ENCODE data around the gene EHD3.

EHD3 gene

DNA sequence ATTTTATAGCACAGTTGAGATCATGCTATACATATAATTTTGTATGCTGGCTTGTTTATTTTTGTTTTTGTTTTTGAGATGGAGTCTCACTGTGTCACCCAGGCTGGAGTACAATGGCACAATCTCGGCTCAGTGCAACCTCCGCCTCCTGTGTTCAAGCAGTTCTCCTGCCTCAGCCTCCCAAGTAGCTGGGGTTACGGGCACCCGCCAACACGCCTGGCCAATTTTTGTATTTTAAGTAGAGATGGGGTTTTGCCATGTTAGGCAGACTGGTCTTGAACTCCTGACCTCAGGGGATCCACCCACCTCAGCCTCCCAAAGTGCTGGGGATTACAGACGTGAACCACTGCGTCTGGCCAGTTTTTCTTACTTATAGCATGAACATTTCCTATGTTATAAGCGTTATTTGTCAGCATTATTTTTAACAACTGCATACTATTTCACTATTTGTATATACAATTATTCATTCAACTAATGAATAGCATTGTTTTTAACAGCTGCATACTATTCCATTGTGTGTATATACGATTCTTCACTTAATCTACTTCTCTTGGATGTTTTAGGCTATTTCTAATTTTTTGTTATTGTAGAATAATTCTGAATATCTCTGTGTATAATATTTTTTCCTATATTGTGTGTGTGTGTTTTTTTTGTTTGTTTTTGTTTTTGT, 3.5 kb downstream of the EHD3 start:
- Histone ChIP-seq H3K79me2 (ENCODE audit: insufficient read depth, low read length) (no peaks in the 10 kb centered on the region), H3K27me3 (ENCODE audit: insufficient read depth, low read length, poor library complexity, severe bottlenecking) (no peaks in the 10 kb centered on the region), H3K9me2 (replicated peaks; ENCODE audit: low read depth, low read length) (no peaks in the 10 kb centered on the region), H3K4me2 (ENCODE audit: low read depth, low read length, poor library complexity, severe bottlenecking) (no peak overlapping the region), H3K36me3 (ENCODE audit: insufficient read depth, low read length) (no peaks in the 10 kb centered on the region), H3K9me3 (ENCODE audit: insufficient read depth, low read depth, low read length) (no peaks in the 10 kb centered on the region), H4K20me1 (ENCODE audit: insufficient read depth, low read length, poor library complexity, severe bottlenecking) (no peaks in the 10 kb centered on the region), H3F3A (ENCODE audit: low read depth) (no peaks in the 10 kb centered on the region), H3K4me3 (ENCODE audit: low read length, poor library complexity, severe bottlenecking) (no peak overlapping the region), H3K9ac (ENCODE audit: low read depth, low read length, poor library complexity, severe bottlenecking) (no peak overlapping the region), H2AFZ (ENCODE audit: low read length) (no peak overlapping the region), H3K4me1 (ENCODE audit: insufficient read depth, low read length, poor library complexity, severe bottlenecking) (peaks cover 7% of the 10 kb centered on the region)
- no peak for TF ChIP-seq EZH2phosphoT487 (IDR thresholded peaks at IDR 0.05; ENCODE audit: borderline replicate concordance)

GRCh38 chr2:31238126-31238905, 4.4 kb downstream of the EHD3 start:
- H3K4me2 ChIP-seq (ENCODE audit: low read depth, low read length, poor library complexity, severe bottlenecking) = no peak overlapping the region
- H3K79me2 ChIP-seq (ENCODE audit: insufficient read depth, low read length) = no peaks in the 10 kb centered on the region
- H3K9me2 ChIP-seq (replicated peaks; ENCODE audit: low read depth, low read length) = no peaks in the 10 kb centered on the region
- H3K9me3 ChIP-seq (ENCODE audit: insufficient read depth, low read depth, low read length) = no peaks in the 10 kb centered on the region
- H3K4me1 ChIP-seq (ENCODE audit: insufficient read depth, low read length, poor library complexity, severe bottlenecking) = peaks cover 4% of the 10 kb centered on the region
- no peak overlapping the region for H3K4me3 ChIP-seq (ENCODE audit: low read length, poor library complexity, severe bottlenecking)
- TF ChIP-seq EZH2phosphoT487 (IDR thresholded peaks at IDR 0.05; ENCODE audit: borderline replicate concordance) (no peak), CTCF (conservative IDR thresholded peaks at IDR 0.05; ENCODE audit: low read length) (no peak)
- no peaks in the 10 kb centered on the region for H3K36me3 ChIP-seq (ENCODE audit: insufficient read depth, low read length)
- H2AFZ ChIP-seq (ENCODE audit: low read length) = no peak overlapping the region
- no peaks in the 10 kb centered on the region for H4K20me1 ChIP-seq (ENCODE audit: insufficient read depth, low read length, poor library complexity, severe bottlenecking)
- no peak overlapping the region for H3K9ac ChIP-seq (ENCODE audit: low read depth, low read length, poor library complexity, severe bottlenecking)
- no peaks in the 10 kb centered on the region for H3K27me3 ChIP-seq (ENCODE audit: insufficient read depth, low read length, poor library complexity, severe bottlenecking)
- H3F3A ChIP-seq (ENCODE audit: low read depth) = no peaks in the 10 kb centered on the region

- H3K4me1 ChIP-seq (ENCODE audit: insufficient read depth, low read length, poor library complexity, severe bottlenecking) = no peaks in the 10 kb centered on the region
- H3K79me2 ChIP-seq (ENCODE audit: insufficient read depth, low read length) = no peaks in the 10 kb centered on the region
Measured at GRCh38 chr2:31238906-31239592, 5.1 kb downstream of the EHD3 start.

More at GRCh38 chr2:31238906-31239592, 5.1 kb downstream of the EHD3 start:
- no peak for TF ChIP-seq EZH2phosphoT487 (IDR thresholded peaks at IDR 0.05; ENCODE audit: borderline replicate concordance)
- no peak for TF ChIP-seq CTCF (conservative IDR thresholded peaks at IDR 0.05; ENCODE audit: low read length)
- Histone ChIP-seq H4K20me1 (ENCODE audit: insufficient read depth, low read length, poor library complexity, severe bottlenecking) (no peaks in the 10 kb centered on the region), H3K36me3 (ENCODE audit: insufficient read depth, low read length) (no peaks in the 10 kb centered on the region), H2AFZ (ENCODE audit: low read length) (no peak overlapping the region), H3K9me2 (replicated peaks; ENCODE audit: low read depth, low read length) (no peaks in the 10 kb centered on the region), H3K9ac (ENCODE audit: low read depth, low read length, poor library complexity, severe bottlenecking) (no peak overlapping the region), H3K27me3 (ENCODE audit: insufficient read depth, low read length, poor library complexity, severe bottlenecking) (no peaks in the 10 kb centered on the region), H3K4me2 (ENCODE audit: low read depth, low read length, poor library complexity, severe bottlenecking) (no peak overlapping the region), H3K4me3 (ENCODE audit: low read length, poor library complexity, severe bottlenecking) (no peak overlapping the region), H3K9me3 (ENCODE audit: insufficient read depth, low read depth, low read length) (no peaks in the 10 kb centered on the region), H3F3A (ENCODE audit: low read depth) (no peaks in the 10 kb centered on the region)

All from Loucy (cell line).